CD4-positive, alpha-beta T cell treated with Interleukin-21 for 1 hour (primary cell): ENCODE data around the gene OLFML2A.

ENCODE experiments used
- DNase-seq: peaks from one replicate; pipeline ENCODE4 v3.0.0-alpha.2; 2020

OLFML2A gene

GRCh38 chr9:124800306-124801259, 23.6 kb downstream of the OLFML2A start:
- DNase-seq = no peak

DNA sequence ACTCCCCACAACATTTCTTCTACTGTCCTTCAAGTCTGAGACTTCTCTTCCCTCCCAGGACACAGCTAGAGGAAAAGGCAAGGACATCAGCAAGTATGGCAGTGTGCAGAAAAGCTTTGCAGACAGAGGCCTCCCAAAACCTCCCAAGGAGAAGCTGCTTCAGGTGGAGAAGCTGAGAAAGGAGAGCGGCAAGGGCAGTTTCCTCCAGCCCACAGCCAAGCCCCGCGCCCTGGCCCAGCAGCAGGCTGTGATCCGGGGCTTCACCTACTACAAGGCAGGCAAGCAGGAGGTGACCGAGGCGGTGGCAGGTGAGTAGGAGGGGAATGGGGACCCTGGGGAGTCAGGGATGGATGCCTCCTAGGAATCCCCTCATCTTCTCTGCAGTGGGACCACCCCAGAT, 24.4 kb downstream of the OLFML2A start:
- DNase-seq = no peak

GRCh38 chr9:124802426-124802825, 25.5 kb downstream of the OLFML2A start:
- DNase-seq = no peak

DNA sequence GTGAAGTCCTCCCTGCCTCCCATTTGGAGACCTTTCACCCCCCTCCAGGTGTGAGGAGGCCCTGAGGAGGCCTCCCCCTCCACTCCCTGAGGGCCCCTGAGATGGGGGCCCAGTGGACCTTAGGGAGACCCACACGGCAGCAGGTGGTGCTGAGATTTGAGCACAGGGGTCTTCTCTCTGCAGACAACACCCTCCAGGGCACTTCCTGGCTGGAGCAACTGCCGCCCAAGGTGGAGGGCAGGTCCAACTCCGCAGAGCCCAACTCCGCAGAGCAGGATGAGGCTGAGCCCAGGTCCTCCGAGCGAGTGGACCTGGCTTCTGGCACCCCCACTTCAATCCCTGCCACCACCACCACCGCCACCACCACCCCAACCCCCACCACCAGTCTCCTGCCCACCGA, 27.0 kb downstream of the OLFML2A start:
- DNase-seq = no peak

DNA sequence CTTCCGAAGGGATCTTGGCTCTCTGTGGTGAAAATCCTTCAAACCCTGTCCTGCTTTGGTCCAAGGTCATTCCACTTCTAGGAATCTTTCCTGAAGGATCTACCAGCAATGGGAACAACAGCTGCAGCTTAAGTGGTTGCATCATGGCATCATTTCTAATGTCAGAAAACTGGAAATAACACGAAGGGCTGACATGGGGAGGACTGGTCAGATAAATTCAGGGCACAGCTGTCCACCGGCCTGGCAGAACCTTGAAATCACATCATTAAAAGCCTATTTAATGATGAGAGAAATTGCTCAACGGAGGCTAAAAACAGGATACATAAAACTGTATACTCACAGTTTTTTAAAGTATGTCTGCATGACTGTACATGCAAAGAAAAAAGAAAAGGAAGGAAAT, 28.3 kb downstream of the OLFML2A start:
- DNase-seq = no peak

- DNase-seq = no peak
Measured at GRCh38 chr9:124808246-124808956, 31.5 kb downstream of the OLFML2A start.

DNA sequence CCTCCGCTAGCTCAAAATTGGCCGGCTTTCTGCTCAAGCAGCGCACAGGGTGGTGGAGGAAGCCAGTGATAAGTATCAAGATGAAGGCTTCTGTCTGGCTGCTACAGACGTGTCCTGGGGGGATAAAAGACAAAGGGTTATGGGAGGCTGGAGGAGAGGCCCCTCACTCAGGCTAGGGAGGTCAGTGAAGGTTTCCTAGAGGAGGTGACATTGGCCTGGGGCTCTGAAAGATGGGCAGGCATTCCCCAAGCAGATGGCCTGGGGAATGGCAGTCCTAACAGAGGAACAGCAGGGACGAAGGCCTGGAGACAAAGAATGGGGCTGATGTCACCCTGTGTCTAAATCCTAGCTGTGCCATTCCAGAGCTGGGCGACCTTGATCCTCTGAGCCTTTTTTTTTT, 32.3 kb downstream of the OLFML2A start:
- no peak for DNase-seq

DNA sequence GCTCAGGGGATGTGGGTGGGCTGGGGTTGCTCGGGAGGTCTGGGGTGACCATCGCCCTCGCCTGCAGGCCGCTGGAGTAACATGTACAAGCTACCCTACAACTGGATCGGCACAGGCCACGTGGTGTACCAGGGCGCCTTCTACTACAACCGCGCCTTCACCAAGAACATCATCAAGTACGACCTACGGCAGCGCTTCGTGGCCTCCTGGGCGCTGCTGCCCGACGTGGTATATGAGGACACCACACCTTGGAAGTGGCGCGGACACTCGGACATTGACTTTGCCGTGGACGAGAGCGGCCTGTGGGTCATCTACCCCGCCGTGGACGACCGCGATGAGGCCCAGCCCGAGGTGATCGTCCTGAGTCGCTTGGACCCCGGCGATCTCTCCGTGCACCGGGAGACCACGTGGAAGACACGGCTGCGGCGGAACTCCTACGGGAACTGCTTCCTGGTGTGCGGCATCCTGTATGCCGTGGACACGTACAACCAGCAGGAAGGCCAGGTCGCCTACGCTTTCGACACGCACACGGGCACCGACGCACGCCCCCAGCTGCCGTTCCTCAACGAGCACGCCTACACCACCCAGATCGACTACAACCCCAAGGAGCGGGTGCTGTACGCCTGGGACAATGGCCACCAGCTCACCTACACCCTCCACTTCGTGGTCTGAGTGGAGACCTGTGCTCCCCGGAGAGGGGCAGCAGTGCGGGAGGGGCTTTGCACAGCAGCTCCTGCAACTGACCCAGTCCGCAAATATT, 33.0 kb downstream of the OLFML2A start:
- no peak for DNase-seq

- no peak for DNase-seq
Measured at GRCh38 chr9:124810663-124811355, 33.9 kb downstream of the OLFML2A start.

DNA sequence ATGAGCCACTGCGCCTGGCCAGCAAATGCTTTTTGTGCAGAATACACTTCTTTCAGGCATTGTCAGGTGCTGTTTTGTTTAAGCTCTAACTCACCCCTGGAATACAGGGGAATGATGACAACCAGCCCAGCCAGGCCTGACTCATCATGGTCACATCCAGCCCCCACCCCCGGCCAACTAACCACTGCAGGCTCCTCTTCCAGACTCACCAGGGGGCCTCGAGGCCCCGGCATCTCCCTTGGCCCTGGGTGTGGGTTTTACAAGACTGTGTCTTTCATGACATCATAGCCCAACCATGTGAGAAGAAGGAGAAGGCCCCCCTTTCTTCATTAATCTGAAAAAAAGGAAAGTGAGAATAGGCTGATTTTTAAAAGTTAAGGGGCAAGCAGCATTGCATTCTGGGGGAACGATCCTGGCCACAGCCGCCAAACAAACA, 35.5 kb downstream of the OLFML2A start:
- no peak for DNase-seq

DNA sequence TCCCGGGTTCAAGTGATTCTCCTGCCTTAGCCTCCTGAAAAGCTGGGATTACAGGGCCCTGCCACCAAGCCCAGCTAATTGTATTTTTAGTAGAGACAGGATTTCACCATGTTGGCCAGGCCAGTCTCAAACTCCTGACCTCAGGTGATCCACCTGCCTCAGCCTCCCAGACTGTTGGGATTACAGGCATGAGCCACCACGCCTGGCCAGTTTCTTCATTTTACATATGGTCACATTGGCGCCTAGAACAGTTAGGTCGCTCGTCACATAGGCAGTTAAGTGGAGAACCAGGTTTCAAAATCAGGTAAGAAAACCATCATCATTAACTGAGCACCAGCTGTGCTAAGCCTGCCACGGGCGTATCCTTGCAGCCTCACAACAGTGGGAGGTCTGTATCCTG, 36.1 kb downstream of the OLFML2A start:
- no peak for DNase-seq

GRCh38 chr9:124813501-124814163, 36.7 kb downstream of the OLFML2A start:
- no peak for DNase-seq

DNA sequence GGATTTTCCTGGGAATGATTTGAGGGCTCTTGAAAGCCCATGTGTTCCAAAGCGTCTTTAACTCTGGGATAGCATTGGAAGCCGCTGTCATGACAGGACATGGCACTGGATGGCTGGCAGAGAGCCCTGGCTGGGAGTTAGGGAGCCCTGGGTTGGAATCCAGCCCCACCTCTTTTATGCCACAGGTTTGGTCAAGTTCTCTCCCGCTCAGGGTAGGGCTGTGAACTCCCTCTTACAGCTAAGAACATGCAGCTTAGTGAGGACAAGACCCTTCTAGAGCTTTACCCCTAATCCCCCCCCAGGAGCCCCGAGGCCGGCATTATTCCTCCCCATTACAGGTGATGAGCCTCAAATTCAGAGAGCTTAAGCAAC, 37.2 kb downstream of the OLFML2A start:
- DNase-seq = no peak

DNA sequence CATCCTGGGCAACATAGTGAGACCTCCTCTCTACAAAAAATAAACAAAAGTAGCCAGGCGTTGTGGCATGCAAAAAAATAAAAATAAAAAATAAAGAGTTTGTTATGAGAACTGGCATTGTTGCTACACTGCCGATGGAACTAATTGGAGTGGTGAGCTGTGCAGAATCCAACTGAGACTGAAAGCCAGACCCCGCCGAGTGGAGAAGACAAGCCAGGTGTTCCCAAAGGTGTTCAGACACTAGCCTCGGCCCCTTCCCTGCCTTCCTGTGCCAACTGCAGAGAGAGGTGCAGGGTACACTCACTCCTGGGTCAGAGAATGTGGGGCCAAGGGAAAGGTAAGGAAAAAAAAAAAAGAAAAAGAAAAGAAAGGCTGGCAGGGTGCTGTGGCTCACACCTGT, 38.7 kb downstream of the OLFML2A start:
- DNase-seq = no peak

GRCh38 chr9:124818431-124819281, 41.7 kb downstream of the OLFML2A start:
- DNase-seq = no peak

- DNase-seq = no peak
Measured at GRCh38 chr9:124820698-124821623, 44.0 kb downstream of the OLFML2A start.

DNA sequence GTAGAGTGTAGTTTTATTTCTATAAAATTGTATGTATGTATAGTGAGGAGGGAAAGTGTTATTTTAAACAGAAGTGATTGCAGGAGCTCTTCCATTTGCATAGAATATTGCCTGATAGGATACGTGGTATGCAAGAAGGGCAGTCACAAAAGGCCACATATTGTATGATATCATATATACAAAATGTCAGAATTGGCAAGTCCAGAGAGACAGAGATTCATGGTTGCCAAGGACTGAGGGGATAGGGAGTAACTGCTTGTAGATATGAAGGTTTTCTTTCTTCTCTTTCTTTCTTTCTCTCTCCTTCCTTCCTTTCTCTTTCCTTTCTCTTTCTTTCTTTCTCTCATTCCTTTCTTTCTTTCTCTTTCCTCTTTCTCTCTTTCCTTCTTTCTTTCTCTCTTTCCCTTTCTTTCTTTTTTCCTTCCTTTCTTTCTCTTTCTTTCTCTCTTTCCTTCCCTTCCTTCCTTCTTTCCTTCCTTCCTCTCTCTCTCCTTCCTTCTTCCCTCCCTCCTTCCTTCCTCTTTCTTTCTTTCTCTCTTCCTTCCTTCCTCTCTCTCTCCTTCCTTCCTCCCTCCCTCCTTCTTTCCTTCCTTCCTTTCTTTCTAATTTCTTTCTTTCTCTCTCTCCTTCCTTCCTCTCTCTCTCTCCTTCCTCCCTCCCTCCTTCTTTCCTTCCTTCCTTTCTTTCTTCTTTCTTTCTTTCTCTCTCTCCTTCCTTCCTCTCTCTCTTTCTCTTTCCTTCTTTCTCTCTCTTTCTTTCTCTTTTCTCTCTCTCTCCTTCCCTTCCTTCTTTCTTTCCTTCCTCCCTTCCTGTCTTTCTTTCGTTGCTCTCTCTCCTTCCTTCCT, 51.8 kb downstream of the OLFML2A start:
- DNase-seq = no peak

DNA sequence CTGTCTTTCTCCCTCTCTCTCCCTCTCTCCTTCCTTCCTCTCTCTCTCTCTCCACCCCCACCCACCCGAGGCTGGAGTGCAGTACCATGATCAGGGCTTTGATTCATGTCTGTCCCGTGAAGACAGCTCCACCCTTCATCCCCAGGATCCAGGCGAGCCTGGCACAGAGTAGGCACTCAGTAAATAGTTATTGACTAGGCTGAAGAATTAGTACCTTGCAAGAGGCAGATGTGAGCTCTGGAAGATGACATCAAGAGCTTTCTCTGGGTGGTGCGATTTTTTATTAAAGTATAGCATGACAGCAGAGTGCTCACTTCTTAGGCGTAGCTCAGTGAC, 52.4 kb downstream of the OLFML2A start:
- no peak for DNase-seq

- DNase-seq = no peak
Measured at GRCh38 chr9:124830593-124830992, 53.7 kb downstream of the OLFML2A start.
